Mucosa of rectum (tissue), 2 donors: ENCODE results near the gene MALRD1.

Experiments used
- H3K27ac ChIP-seq, 2 donors: one replicate each; pipeline ENCODE4 v1.7.0; 2013; ENCODE audit warnings: inconsistent platforms in 2 of 2, low read depth in 2 of 2, low read length in 2 of 2
- H3K27me3 ChIP-seq, 2 donors: one replicate each; pipeline ENCODE4 v1.7.0; 2013; ENCODE audit warnings: low read length in 2 of 2; ENCODE audit not compliant: control insufficient read depth in 2 of 2, insufficient read depth in 2 of 2
- H3K36me3 ChIP-seq, 2 donors: one replicate each; pipeline ENCODE4 v1.7.0; 2013; ENCODE audit warnings: low read length in 2 of 2; ENCODE audit not compliant: control insufficient read depth in 2 of 2, insufficient read depth in 2 of 2
- H3K4me1 ChIP-seq, 2 donors: one replicate each; pipeline ENCODE4 v1.7.0; 2013; ENCODE audit warnings: low read length in 2 of 2, mild to moderate bottlenecking in 1 of 2; ENCODE audit not compliant: control insufficient read depth in 2 of 2, insufficient read depth in 2 of 2
- H3K4me3 ChIP-seq, 2 donors: one replicate each; pipeline ENCODE4 v1.7.0; 2013; ENCODE audit warnings: low read length in 2 of 2
- H3K9ac ChIP-seq, 2 donors: one replicate each; pipeline ENCODE4 v1.7.0; 2013; ENCODE audit warnings: low read length in 2 of 2, low read depth in 1 of 2, mild to moderate bottlenecking in 1 of 2
- H3K9me3 ChIP-seq, 2 donors: one replicate each; pipeline ENCODE4 v1.7.0; 2013; ENCODE audit warnings: low read length in 2 of 2; ENCODE audit not compliant: control insufficient read depth in 2 of 2
- donor health status: healthy.
- donor health status: Normal muscosa, but diverticular disease.

The MALRD1 gene

DNA sequence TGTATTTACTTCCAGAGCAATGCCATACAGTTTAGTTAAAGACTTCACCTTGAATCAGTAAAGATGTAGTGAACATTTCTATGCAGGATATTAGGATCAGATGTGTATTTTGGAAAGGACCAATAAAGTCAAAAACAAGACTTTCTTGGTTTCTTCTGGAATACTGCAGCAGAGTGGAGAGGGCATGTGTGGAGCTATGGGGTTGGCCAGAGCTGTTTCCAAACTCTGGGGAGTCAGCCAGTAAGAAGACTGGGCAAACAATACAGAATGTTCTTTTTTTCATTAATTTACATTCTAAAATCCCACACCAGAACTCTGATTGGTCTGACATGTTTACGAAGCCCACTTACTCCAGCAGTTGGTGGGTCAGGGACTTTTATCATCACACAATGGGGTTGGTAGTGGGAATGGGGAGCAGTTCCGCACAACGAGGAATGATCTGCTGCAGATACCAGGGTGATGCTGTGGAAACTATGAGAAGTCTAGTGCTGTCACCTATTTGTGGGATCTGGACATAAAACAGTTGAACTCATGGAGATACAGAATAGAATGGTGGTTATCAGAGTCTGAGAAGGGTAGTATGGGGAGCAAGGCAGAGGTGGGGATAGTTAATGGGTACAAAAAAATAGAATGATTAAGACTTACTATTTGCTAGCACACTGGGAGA is 267.7 kb downstream of the MALRD1 start:
- no peak overlapping the region for H3K9ac ChIP-seq
- H3K27ac ChIP-seq = no peak overlapping the region
- H3K4me3 ChIP-seq = no peak overlapping the region
- no peaks in the 10 kb centered on the region for H3K27me3 ChIP-seq
- no peaks in the 10 kb centered on the region for H3K4me1 ChIP-seq
- H3K36me3 ChIP-seq = no peaks in the 10 kb centered on the region
- H3K9me3 ChIP-seq = no peaks in the 10 kb centered on the region

- H3K27ac ChIP-seq = no peak overlapping the region
- no peaks in the 10 kb centered on the region for H3K4me1 ChIP-seq
- H3K36me3 ChIP-seq = no peaks in the 10 kb centered on the region
- no peaks in the 10 kb centered on the region for H3K9me3 ChIP-seq
- H3K9ac ChIP-seq = no peak overlapping the region
- no peak overlapping the region for H3K4me3 ChIP-seq
- H3K27me3 ChIP-seq = no peaks in the 10 kb centered on the region
Measured at GRCh38 chr10:19317952-19318351, 269.4 kb downstream of the MALRD1 start.

GRCh38 chr10:19325581-19325980 is 277.0 kb downstream of the MALRD1 start:
- H3K27ac ChIP-seq = no peak overlapping the region
- no peaks in the 10 kb centered on the region for H3K27me3 ChIP-seq
- no peaks in the 10 kb centered on the region for H3K4me1 ChIP-seq
- H3K9ac ChIP-seq = no peak overlapping the region
- H3K4me3 ChIP-seq = no peak overlapping the region
- no peaks in the 10 kb centered on the region for H3K9me3 ChIP-seq
- no peaks in the 10 kb centered on the region for H3K36me3 ChIP-seq

DNA sequence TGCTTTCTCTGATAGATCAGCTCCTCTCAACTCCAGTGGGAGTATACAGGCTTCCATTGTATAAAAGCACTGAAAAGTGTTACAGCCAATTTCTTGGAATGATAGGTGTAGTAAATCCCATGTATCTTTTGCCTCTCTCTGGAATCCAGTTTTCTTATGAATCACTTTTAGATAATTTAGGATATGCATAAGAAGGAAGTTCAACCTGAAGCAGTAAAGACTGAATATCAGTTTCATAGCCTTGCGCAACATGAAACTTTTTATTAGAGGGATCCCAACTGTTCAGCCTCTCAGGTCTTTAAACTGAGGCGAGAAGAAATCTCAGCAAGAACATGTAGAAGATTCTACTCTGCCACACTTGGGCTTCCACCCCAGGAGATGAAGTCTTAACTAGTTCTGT is 280.0 kb downstream of the MALRD1 start:
- H3K4me1 ChIP-seq = no peaks in the 10 kb centered on the region
- H3K27ac ChIP-seq = no peak overlapping the region
- no peak overlapping the region for H3K9ac ChIP-seq
- H3K36me3 ChIP-seq = no peaks in the 10 kb centered on the region
- H3K4me3 ChIP-seq = no peak overlapping the region
- no peaks in the 10 kb centered on the region for H3K27me3 ChIP-seq
- no peaks in the 10 kb centered on the region for H3K9me3 ChIP-seq

- no peaks in the 10 kb centered on the region for H3K4me1 ChIP-seq
- H3K9ac ChIP-seq = no peak overlapping the region
- H3K27me3 ChIP-seq = no peaks in the 10 kb centered on the region
- no peaks in the 10 kb centered on the region for H3K9me3 ChIP-seq
- no peak overlapping the region for H3K4me3 ChIP-seq
- H3K36me3 ChIP-seq = no peaks in the 10 kb centered on the region
- H3K27ac ChIP-seq = no peak overlapping the region
Measured at GRCh38 chr10:19329475-19329874, 280.9 kb downstream of the MALRD1 start.

DNA sequence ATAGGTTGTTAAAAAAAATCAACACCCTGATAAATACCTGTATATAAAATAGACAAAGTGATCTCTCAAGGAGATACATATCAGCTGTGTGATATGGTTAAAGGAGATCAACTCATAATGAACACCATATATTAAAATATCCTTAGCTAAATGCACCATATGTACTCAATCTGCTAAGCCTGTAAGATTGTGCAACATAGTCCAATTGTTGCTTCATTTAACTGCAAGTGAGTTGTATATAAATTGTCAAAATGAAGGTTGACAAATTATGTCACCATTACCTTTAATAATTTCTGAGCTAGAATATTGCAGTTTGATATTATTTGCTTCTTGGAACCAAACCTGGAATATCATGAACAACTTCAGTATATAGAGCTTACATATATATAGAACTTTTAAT is 283.7 kb downstream of the MALRD1 start:
- Histone ChIP-seq H3K27me3 (no peaks in the 10 kb centered on the region), H3K36me3 (no peaks in the 10 kb centered on the region), H3K9ac (no peak overlapping the region), H3K27ac (no peak overlapping the region), H3K4me1 (no peaks in the 10 kb centered on the region), H3K4me3 (no peak overlapping the region), H3K9me3 (no peaks in the 10 kb centered on the region)

DNA sequence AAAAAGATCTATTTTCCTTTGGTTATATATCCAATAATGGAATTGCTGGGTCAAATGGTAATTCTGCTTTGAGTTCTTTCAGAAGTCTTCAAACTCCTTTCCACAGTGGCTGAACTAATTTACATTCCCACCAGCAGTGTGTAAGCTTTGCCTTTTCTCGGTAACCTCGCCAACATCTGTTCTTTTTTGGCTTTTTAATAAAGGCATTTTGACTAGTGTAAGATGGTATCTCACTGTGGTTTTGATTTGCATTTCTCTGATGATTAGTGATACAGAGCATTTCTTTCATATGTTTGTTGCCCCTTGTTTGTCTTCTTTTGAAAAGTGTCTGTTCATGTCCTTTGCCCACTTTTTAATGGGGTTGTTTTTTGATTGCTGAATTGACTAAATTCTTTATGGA is 285.0 kb downstream of the MALRD1 start:
- Histone ChIP-seq H3K27ac (no peak overlapping the region), H3K36me3 (no peaks in the 10 kb centered on the region), H3K4me3 (no peak overlapping the region), H3K9me3 (no peaks in the 10 kb centered on the region), H3K27me3 (no peaks in the 10 kb centered on the region), H3K9ac (no peak overlapping the region), H3K4me1 (no peaks in the 10 kb centered on the region)

- no peaks in the 10 kb centered on the region for H3K27me3 ChIP-seq
- H3K36me3 ChIP-seq = no peaks in the 10 kb centered on the region
- no peaks in the 10 kb centered on the region for H3K4me1 ChIP-seq
- H3K4me3 ChIP-seq = no peak overlapping the region
- no peak overlapping the region for H3K27ac ChIP-seq
- H3K9me3 ChIP-seq = no peaks in the 10 kb centered on the region
- no peak overlapping the region for H3K9ac ChIP-seq
Measured at GRCh38 chr10:19347621-19348020, 299.0 kb downstream of the MALRD1 start.

DNA sequence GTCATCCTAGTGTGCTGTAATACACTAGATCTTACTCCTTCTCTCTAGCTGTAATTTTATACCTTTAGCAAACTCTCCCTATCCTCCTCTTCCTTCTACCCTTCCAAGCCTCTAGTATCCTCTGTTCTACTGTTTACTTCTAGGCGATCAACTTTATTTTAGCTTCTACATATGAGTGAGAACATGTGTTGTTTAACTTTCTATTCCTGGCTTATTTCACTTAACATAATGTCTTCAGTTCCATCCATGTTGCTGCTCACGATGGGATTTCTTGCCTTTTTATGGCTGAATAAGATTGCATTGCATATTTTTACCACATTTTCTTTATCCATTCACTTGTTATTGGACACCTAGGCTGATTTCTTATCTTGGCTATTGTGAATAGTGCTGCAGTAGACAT is 318.6 kb downstream of the MALRD1 start:
- H3K9ac ChIP-seq = no peak overlapping the region
- H3K4me3 ChIP-seq = no peak overlapping the region
- no peaks in the 10 kb centered on the region for H3K9me3 ChIP-seq
- H3K27me3 ChIP-seq = no peaks in the 10 kb centered on the region
- H3K27ac ChIP-seq = no peak overlapping the region
- H3K4me1 ChIP-seq = no peaks in the 10 kb centered on the region
- H3K36me3 ChIP-seq = no peaks in the 10 kb centered on the region

DNA sequence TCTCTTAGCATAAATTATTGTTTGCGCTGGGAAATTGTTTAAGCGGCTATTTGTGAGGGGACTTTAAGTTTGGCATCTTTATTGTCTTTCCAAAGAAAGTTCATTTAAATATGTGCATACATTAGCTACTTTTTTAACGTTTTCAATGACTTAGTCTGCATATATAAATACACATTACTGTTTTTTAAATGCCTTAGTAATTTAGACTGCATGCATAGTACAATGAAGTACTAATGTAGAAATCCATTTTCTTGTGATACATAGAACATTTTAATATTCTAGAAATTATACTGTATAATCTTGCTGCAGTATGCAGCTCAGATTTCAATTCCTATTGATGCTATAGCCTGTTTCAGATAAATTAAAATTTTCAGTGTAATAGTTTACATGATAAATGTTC is 325.4 kb downstream of the MALRD1 start:
- Histone ChIP-seq H3K4me1 (no peaks in the 10 kb centered on the region), H3K9me3 (no peaks in the 10 kb centered on the region), H3K27me3 (no peaks in the 10 kb centered on the region), H3K36me3 (no peaks in the 10 kb centered on the region), H3K9ac (no peak overlapping the region), H3K4me3 (no peak overlapping the region), H3K27ac (no peak overlapping the region)
